Astrocyte (in vitro differentiated cells and primary cell): ENCODE data around the gene TET2. TPM values are rescaled to one million over a fixed set of nuclear protein-coding genes. Genes with fewer than 3 reads are reported as not detected.

ENCODE experiments used
- DNase-seq: peaks from one replicate; pipeline ENCODE4 v3.0.0-alpha.2; 2010; ENCODE audit warnings: low read depth
- FAIRE-seq: peaks from 2 replicates; lab custom pipeline; 2011; peaks lifted over from hg19 to GRCh38; lab: Jason Lieb, UNC
- H2AFZ ChIP-seq: 2 replicates; pipeline ENCODE4 v1.6.0; 2012; ENCODE audit warnings: low read depth, low read length, inconsistent platforms
- H3K27ac ChIP-seq: 2 replicates; pipeline ENCODE4 v1.5.1; 2011; ENCODE audit warnings: low read depth, low read length, inconsistent platforms
- H3K27me3 ChIP-seq: 2 replicates; pipeline ENCODE4 v1.6.0; 2011; ENCODE audit warnings: low read length, inconsistent platforms; ENCODE audit not compliant: insufficient read depth
- H3K36me3 ChIP-seq: 2 replicates; pipeline ENCODE4 v1.5.1; 2011; ENCODE audit warnings: low read length, inconsistent platforms; ENCODE audit not compliant: insufficient read depth
- H3K4me1 ChIP-seq: 2 replicates; pipeline ENCODE4 v1.5.1; 2011; ENCODE audit warnings: low read length, inconsistent platforms; ENCODE audit not compliant: insufficient read depth
- H3K4me2 ChIP-seq: 2 replicates; pipeline ENCODE4 v1.6.0; 2012; ENCODE audit warnings: low read length, inconsistent platforms
- H3K4me3 ChIP-seq: 2 replicates; pipeline ENCODE4 v1.5.1; 2011; ENCODE audit warnings: low read depth, mild to moderate bottlenecking, low read length, inconsistent platforms; ENCODE audit not compliant: insufficient read depth
- H3K79me2 ChIP-seq: 2 replicates; pipeline ENCODE4 v1.6.0; 2012; ENCODE audit warnings: mild to moderate bottlenecking, low read length, inconsistent platforms; ENCODE audit not compliant: insufficient read depth
- H3K9ac ChIP-seq: 2 replicates; pipeline ENCODE4 v1.6.0; 2012; ENCODE audit warnings: mild to moderate bottlenecking, low read length, inconsistent platforms
- H3K9me3 ChIP-seq: 2 replicates; pipeline ENCODE4 v1.5.1; 2012; ENCODE audit warnings: low read depth, mild to moderate bottlenecking, low read length, inconsistent platforms; ENCODE audit not compliant: insufficient read depth
- H4K20me1 ChIP-seq: 2 replicates; pipeline ENCODE4 v1.6.0; 2012; ENCODE audit warnings: low read length, inconsistent platforms; ENCODE audit not compliant: insufficient read depth
- H3K27ac Mint-ChIP-seq: one replicate; pipeline ENCODE4 v1.8.0; 2021; ENCODE audit warnings: mild to moderate bottlenecking, mixed read lengths; ENCODE audit not compliant: unreplicated experiment
- H3K27me3 Mint-ChIP-seq: one replicate; pipeline ENCODE4 v1.8.0; 2021; ENCODE audit warnings: low read depth, mixed read lengths; ENCODE audit not compliant: unreplicated experiment
- H3K36me3 Mint-ChIP-seq: one replicate; pipeline ENCODE4 v1.8.0; 2021; ENCODE audit warnings: low read depth, mixed read lengths; ENCODE audit not compliant: unreplicated experiment
- H3K4me1 Mint-ChIP-seq: one replicate; pipeline ENCODE4 v1.8.0; 2021; ENCODE audit warnings: low read depth, mixed read lengths; ENCODE audit not compliant: unreplicated experiment
- H3K4me3 Mint-ChIP-seq: one replicate; pipeline ENCODE4 v1.8.0; 2021; ENCODE audit warnings: mild to moderate bottlenecking, moderate library complexity, mixed read lengths; ENCODE audit not compliant: unreplicated experiment
- H3K9me3 Mint-ChIP-seq: one replicate; pipeline ENCODE4 v1.8.0; 2021; ENCODE audit warnings: mild to moderate bottlenecking, mixed read lengths; ENCODE audit not compliant: unreplicated experiment
- CTCF ChIP-seq: IDR thresholded peaks from 2 replicates; pipeline ENCODE4 v1.5.1; 2011; ENCODE audit warnings: low read depth, mild to moderate bottlenecking, inconsistent platforms, low read length, moderate library complexity; ENCODE audit not compliant: insufficient read depth
- EZH2 ChIP-seq: IDR thresholded peaks from 2 replicates; pipeline ENCODE4 v1.6.1; 2012; ENCODE audit warnings: mild to moderate bottlenecking, low read length, inconsistent platforms; ENCODE audit not compliant: insufficient read depth
- total RNA-seq: library from RNA; stranded (reverse); gene quantifications from 2 replicates; pipeline ENCODE4 v1.2.1, GENCODE V29; 2021

The TET2 gene
- total RNA-seq, 1 donor from 2014 or later: 15.7 TPM

- TF ChIP-seq CTCF: no peak
- TF ChIP-seq EZH2: no peak
- H3K27me3 Mint-ChIP-seq: no peaks in the 10 kb centered on the region
- Histone ChIP-seq H3K4me3 (no peak overlapping the region), H3K4me1 (no peaks in the 10 kb centered on the region), H3K9me3 (no peaks in the 10 kb centered on the region), H3K9ac (no peak overlapping the region), H3K4me2 (no peak overlapping the region), H3K27me3 (no peaks in the 10 kb centered on the region), H4K20me1 (peaks cover 17% of the 10 kb centered on the region), H3K36me3 (no peaks in the 10 kb centered on the region), H2AFZ (no peak overlapping the region), H3K79me2 (peaks cover 39% of the 10 kb centered on the region), H3K27ac (no peak overlapping the region)
- FAIRE-seq: no peak
- H3K9me3 Mint-ChIP-seq: no peaks in the 10 kb centered on the region
- H3K36me3 Mint-ChIP-seq: no peaks in the 10 kb centered on the region
- no peak overlapping the region for H3K27ac Mint-ChIP-seq
- no peak overlapping the region for H3K4me3 Mint-ChIP-seq
- DNase-seq: no peak
- H3K4me1 Mint-ChIP-seq: peaks cover 3% of the 10 kb centered on the region
Measured at GRCh38 chr4:105206214-105206613, 59.5 kb downstream of the TET2 start.

- Histone ChIP-seq H3K9me3 (no peaks in the 10 kb centered on the region), H2AFZ (no peak overlapping the region), H3K4me1 (no peaks in the 10 kb centered on the region), H3K9ac (no peak overlapping the region), H3K36me3 (no peaks in the 10 kb centered on the region), H4K20me1 (peaks cover 17% of the 10 kb centered on the region), H3K4me3 (no peak overlapping the region), H3K4me2 (no peak overlapping the region), H3K27ac (no peak overlapping the region), H3K27me3 (no peaks in the 10 kb centered on the region), H3K79me2 (peaks cover 39% of the 10 kb centered on the region)
- no peak overlapping the region for H3K27ac Mint-ChIP-seq
- no peaks in the 10 kb centered on the region for H3K9me3 Mint-ChIP-seq
- no peak overlapping the region for H3K4me3 Mint-ChIP-seq
- H3K4me1 Mint-ChIP-seq: peaks cover 3% of the 10 kb centered on the region
- FAIRE-seq (no peak), DNase-seq (no peak)
- no peaks in the 10 kb centered on the region for H3K36me3 Mint-ChIP-seq
- no peaks in the 10 kb centered on the region for H3K27me3 Mint-ChIP-seq
- no peak for TF ChIP-seq CTCF
- TF ChIP-seq EZH2: no peak
Measured at GRCh38 chr4:105207386-105207785, 60.7 kb downstream of the TET2 start.

- H3K27ac Mint-ChIP-seq: no peak overlapping the region
- peaks cover 37% of the 10 kb centered on the region for H3K79me2 ChIP-seq
- H3K27me3 ChIP-seq: no peaks in the 10 kb centered on the region
- no peaks in the 10 kb centered on the region for H3K9me3 ChIP-seq
- no peaks in the 10 kb centered on the region for H3K4me1 ChIP-seq
- no peaks in the 10 kb centered on the region for H3K36me3 ChIP-seq
- peaks cover 3% of the 10 kb centered on the region for H3K4me1 Mint-ChIP-seq
- no peak for TF ChIP-seq EZH2
- no peak for FAIRE-seq
- peaks cover 17% of the 10 kb centered on the region for H4K20me1 ChIP-seq
- H3K36me3 Mint-ChIP-seq: no peaks in the 10 kb centered on the region
- H3K4me3 Mint-ChIP-seq: no peak overlapping the region
- DNase-seq: no peak
- no peak overlapping the region for H2AFZ ChIP-seq
- no peak overlapping the region for H3K27ac ChIP-seq
- H3K9ac ChIP-seq: no peak overlapping the region
- H3K9me3 Mint-ChIP-seq: no peaks in the 10 kb centered on the region
- H3K27me3 Mint-ChIP-seq: no peaks in the 10 kb centered on the region
- H3K4me3 ChIP-seq: no peak overlapping the region
- H3K4me2 ChIP-seq: no peak overlapping the region
Measured at GRCh38 chr4:105208561-105208960, 61.9 kb downstream of the TET2 start.
